G401 (cell line): ENCODE results near the gene MAPK1IP1L. TPM values are rescaled to one million over a fixed set of nuclear protein-coding genes. Genes with fewer than 3 reads are reported as not detected.
"Not testable (repeated sequence)": the region's sequence is repeated elsewhere in the genome, so short reads cannot be mapped to it uniquely, and the experiment has no call there.

ENCODE experiments used
- DNase-seq: peaks from one replicate; pipeline ENCODE4 v3.0.0-alpha.2; 2015; ENCODE audit warnings: low spot score
- in situ Hi-C: cut with HindIII; loops from 2 replicates; pipeline ENCODE4 v1.10.0; 2016; ENCODE audit warnings: low sequenced_read_pairs, mixed read lengths
- total RNA-seq: library from RNA; depleted of rRNA; stranded (reverse); fragments of >200 nt; shearing (Covaris generic); gene quantifications from 2 replicates; pipeline ENCODE4 v1.2.3, GENCODE V29; 2014

The MAPK1IP1L gene
- total RNA-seq, 1 experiment from 2014 or later, result 33.1 TPM

DNA sequence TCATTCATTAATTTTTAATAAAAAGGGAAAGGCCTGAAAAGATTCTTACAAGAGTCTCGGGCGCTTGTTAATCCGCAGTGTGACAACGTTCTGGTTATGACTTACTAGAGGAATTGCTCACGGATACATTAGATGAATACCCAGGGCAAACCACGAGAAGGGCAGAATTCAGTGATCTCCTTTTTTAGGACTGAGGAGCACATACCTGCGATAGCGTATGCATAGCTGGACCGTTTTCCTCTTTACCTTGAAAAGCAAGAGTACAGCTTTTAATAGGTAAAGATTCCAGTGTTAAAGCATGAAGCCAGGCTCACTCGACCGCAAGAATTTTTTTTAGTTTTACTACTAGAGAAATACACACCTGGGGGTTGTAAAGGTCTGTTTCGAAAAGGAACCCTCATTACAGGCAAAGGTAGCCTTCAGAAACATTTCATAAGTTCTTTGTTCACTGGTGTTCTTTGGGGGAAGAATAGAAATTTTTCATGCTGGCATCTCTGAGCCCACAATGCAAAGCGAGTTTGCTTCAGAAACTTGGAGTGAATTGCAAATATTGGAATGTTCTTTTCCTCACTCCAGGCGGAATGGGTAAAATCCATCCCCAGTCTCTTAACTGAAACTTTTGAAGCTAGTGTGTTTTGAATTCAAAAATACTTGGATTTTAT is 953 bp downstream of the MAPK1IP1L start:
- in situ Hi-C loops, result no loop called here
- peak; percentile 55 for DNase-seq

DNA sequence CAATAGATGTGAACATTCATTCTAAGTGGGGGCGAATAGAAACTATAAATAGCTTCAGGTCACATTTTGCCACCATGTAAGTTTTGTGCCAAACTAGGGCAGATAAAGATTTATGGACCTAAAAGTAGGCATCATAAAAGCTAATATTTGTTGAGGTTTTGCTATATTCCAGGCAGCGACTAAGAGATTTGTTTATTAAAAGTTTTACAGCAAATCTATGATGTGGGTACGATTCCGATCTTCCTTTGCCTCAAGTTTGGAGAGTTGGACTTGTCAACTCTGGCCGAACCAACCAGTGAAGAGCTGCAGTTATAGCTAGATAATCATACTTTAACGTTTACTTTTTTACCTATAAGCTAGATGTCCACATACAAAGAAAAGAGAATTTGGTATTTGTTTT is 1.6 kb downstream of the MAPK1IP1L start:
- DNase-seq, result no peak
- in situ Hi-C loops, result no loop called here

- in situ Hi-C loops, result no loop called here
- no peak for DNase-seq
These were observed 2.1 kb downstream of the MAPK1IP1L start for GRCh38 chr14:55053500-55053899.

DNA sequence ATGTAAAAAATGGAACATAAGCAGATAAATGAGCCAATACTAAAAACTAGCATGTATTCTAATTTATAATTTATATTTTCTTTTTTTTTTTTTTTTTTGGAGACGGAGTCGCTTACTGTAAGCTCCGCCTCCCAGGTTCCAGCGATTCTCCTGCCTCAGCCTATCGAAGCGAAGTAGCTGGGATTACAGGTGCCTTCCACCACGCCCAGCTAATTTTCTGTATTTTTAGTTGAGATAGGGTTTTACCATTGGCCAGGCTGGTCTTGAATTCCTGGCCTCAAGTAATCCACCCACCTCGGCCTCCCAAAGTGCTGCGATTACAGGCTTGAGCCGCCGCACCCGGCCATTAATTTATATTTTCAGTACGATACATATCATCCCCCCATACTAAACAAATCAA is 2.7 kb downstream of the MAPK1IP1L start:
- in situ Hi-C loops, result no loop called here

DNA sequence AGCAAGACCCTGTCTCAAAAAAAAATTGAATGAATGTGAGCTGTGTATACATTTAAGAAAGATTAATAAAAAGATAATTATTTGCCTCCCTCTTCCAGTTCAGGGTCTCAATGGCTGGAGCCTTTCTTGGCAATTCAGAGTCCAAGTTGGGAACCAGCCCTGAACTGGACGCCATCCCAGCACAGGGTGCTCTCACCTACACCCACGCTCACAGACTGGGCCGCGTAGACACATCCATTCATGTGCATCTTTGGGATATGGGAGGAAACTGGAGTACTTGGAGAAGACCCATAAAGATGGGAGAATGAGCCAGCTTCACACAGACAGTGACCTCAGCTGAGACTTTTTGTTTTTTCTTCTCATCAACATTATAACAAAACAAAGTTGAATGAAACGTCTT is 6.5 kb downstream of the MAPK1IP1L start:
- peak; percentile 57 for DNase-seq
- in situ Hi-C loops, result no loop called here

More for the DNA sequence above, 2.7 kb downstream of the MAPK1IP1L start:
- DNase-seq, result no peak

DNA sequence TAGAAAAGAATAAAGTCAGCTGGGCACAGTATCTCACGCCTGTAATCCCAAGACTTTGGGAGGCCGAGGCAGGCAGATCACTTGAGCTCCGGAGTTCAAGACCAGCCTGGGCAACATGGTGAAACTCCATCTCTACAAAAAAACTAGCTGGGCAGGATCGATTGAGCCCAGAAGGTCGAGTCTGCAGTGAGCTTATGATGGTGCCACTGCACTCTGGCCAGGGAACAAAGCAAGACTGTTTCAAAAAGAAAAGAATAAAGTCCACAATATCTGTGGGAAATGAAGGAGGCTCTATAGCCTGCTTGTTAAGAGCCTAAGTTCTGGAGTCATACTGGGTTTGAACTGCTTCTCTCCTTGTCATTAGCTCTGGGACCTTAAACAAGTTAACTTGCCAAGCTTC is 7.9 kb downstream of the MAPK1IP1L start:
- DNase-seq, result no peak
- in situ Hi-C loops, result no loop called here

DNA sequence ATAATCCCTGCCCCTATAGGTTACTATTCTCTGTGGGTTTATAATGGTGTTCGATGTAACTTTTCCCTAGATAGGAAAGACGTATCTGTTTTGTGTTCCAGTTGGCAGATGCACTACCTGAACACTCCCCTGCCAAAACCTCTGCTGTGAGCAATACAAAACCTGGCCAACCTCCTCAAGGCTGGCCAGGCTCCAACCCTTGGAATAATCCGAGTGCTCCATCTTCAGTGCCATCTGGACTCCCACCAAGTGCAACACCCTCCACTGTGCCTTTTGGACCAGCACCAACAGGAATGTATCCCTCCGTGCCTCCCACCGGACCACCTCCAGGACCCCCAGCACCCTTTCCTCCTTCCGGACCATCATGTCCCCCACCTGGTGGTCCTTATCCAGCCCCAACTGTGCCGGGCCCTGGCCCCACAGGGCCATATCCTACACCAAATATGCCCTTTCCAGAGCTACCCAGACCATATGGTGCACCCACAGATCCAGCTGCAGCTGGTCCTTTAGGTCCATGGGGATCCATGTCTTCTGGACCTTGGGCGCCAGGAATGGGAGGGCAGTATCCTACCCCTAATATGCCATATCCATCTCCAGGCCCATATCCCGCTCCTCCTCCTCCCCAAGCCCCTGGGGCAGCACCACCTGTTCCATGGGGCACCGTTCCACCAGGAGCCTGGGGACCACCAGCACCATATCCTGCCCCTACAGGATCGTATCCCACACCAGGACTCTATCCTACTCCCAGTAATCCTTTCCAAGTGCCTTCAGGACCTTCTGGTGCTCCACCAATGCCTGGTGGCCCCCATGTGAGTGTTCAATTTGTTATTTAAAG is 11.3 kb downstream of the MAPK1IP1L start:
- in situ Hi-C loops, result no loop called here
- DNase-seq, result peak; percentile 89

GRCh38 chr14:55064896-55065295 is 13.4 kb downstream of the MAPK1IP1L start:
- DNase-seq, in situ Hi-C loops: not testable (repeated sequence)

GRCh38 chr14:55065411-55065810 is 14.0 kb downstream of the MAPK1IP1L start:
- in situ Hi-C loops, result no loop called here
- no peak for DNase-seq

DNA sequence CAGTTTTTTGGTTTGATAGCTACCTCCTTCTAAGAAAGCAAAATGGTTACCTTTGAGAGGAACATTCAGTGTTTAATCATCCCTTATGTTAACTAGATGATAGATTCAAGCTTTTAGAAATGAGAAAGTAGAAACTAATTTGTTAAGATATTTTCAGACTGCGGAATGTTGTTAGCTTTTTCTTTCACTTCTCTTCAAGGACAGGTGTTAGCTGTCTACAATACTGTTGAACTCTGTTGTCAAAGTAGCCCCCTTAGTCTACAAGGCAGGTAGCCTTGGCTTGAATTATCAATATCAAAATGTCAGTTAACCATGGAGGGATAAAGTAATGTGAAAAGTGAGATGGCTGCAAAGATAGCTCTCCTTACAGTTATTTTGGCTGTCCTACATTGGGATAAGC is 14.8 kb downstream of the MAPK1IP1L start:
- in situ Hi-C loops, result no loop called here

DNA sequence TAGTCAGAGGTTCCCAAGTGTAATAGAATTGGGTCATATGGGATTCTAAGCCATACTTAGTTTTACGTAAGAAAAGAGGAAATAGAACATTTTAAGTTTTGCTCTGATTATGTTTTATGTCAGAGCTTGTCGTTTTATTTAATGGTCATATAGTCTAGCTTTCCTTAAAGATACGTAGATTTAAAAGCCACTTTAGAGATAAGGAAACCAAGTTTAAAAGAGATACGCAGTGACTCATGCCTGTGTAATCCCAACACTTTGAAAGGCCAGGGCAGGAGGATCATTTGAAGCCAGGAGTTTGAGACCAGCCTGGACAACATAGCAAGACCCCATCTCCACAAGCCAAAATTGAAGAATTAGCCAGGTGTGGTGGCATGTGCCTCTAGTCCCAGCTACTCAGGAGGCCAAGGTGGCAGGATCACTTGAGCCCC is 19.5 kb downstream of the MAPK1IP1L start:
- in situ Hi-C loops, result no loop called here

More for the DNA sequence above, 14.8 kb downstream of the MAPK1IP1L start:
- DNase-seq, result no peak

GRCh38 chr14:55071870-55072640 is 20.6 kb downstream of the MAPK1IP1L start:
- peak; percentile 79 for DNase-seq
- in situ Hi-C loops, result no loop called here

More for the DNA sequence above, 19.5 kb downstream of the MAPK1IP1L start:
- no peak for DNase-seq

DNA sequence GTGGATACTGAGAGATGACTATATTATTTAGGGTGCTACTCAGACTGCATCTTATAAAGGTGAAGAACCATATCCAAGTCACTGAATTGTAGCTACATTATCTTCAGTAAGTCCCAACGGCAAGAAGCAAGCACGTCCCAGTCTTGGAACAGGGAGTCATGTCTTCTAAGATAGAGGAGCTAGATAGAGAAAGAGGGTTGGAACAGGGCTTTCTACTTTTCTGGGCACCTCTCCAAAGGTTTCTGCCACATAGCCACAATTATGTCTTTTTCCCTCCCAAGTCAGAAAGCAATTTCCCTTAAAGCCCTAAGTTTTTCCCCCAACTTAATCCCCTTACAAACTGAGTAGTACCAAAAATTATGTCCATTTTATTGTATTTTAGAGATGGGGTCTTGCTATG is 22.4 kb downstream of the MAPK1IP1L start:
- in situ Hi-C loops, result no loop called here
- no peak for DNase-seq

DNA sequence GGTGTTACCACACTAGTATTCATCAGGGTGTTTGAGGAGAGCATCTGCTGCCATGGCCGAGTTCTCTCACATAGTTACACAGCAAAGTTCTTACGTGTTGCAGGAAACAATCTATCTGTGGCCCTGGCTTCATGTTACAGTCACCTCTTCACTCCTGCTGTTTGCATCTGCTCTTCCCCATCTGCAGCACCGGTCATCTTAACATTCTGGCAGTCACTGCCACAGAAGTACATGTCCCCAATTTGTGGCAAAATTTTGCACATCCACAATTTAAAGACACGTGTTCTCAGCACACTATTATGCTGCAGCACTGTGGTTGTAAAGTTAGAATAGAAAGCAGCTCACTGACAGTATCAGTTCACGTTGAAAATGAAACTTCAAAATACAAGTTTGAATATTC is 23.2 kb downstream of the MAPK1IP1L start:
- in situ Hi-C loops, result no loop called here
- no peak for DNase-seq

- in situ Hi-C loops, result no loop called here
- no peak for DNase-seq
These were observed 24.3 kb downstream of the MAPK1IP1L start for GRCh38 chr14:55075628-55076175.

GRCh38 chr14:55077170-55078151 is 26.0 kb downstream of the MAPK1IP1L start:
- in situ Hi-C loops, result no loop called here
- no peak for DNase-seq

GRCh38 chr14:55079961-55080360 is 28.5 kb downstream of the MAPK1IP1L start:
- in situ Hi-C loops, DNase-seq: not testable (repeated sequence)

- DNase-seq, result no peak
- in situ Hi-C loops, result no loop called here
These were observed 33.1 kb downstream of the MAPK1IP1L start for GRCh38 chr14:55084401-55085059.
